ENCODE results near the gene PLSCR3. TPM values are rescaled to one million over a fixed set of nuclear protein-coding genes. Genes with fewer than 3 reads are reported as not detected.

PLSCR3 gene
- total RNA-seq, 2 experiments from 2014 or later, result 79.3 to 82.1 TPM

GRCh38 chr17:7419819-7420610 is 25.7 kb upstream of the PLSCR3 start, which contains the start of gene SPEM1:
SPEM1 (plus strand) TSS chr17:7420324; CDS start chr17:7420385, 61 bp downstream.
- Mint-ChIP-seq H3K27me3 (no peaks in the 10 kb centered on the region), H3K36me3 (no peaks in the 10 kb centered on the region), H3K9me3 (no peaks in the 10 kb centered on the region), H3K27ac (no peak within 1 kb of the TSS), H3K4me3 (no peak within 1 kb of the TSS), H3K4me1 (peaks cover 1% of the 10 kb centered on the region)
- POLR2A ChIA-PET, result interaction anchor here (0.6 kb wide), 1 partner anchor 230 kb away, joined by 3 read pairs; the partner anchor contains the start of gene ATP1B2
- ATAC-seq (ENCODE audit: low read depth), result no peak
- DNase-seq, result no peak

DNA sequence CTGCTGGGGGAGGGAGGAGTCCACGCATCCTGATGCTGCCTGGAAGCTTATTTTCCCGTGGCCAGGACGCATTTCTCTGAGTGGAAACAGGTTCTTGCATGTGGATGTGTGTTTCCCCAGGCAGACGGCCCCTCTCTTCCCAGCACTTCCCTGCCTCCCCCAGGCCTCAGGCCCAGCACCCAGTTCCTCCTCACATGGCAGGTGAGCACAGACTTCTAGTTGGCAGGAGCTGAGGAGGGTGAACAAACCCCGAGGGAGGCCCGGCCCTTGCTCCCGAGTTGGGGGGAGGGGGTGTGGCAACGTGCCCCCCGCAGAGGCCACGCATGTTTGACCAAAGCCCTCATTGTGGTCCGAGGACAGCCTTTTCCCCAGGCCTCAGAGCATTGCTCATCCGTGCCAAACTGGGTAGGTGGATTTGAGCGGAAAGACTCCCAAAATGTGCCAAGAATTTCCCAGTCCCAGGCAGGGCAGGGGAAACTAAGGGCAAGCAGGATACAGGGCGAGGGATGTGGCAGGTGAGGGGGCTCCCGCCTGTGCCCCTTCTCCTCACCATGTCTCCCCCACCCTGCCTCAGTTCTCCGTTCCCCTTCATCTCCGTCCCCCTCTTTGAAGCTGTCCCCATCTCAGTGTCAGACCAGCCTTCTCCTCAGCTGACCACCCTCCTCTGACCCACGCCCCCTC is 24.3 kb upstream of the PLSCR3 start:
- Mint-ChIP-seq H3K27ac (no peak overlapping the region), H3K36me3 (no peaks in the 10 kb centered on the region), H3K4me1 (no peaks in the 10 kb centered on the region), H3K27me3 (no peaks in the 10 kb centered on the region), H3K4me3 (no peak overlapping the region), H3K9me3 (no peaks in the 10 kb centered on the region)
- ATAC-seq (ENCODE audit: low read depth) (no peak), DNase-seq (no peak)
- POLR2A ChIA-PET, result interaction anchor here (0.6 kb wide), 1 partner anchor 56 kb away, joined by 9 read pairs; no protein-coding TSS in a partner anchor

GRCh38 chr17:7417056-7417655 is 22.8 kb upstream of the PLSCR3 start:
- POLR2A ChIA-PET, result no interaction called here
- Mint-ChIP-seq H3K27me3 (no peaks in the 10 kb centered on the region), H3K9me3 (no peaks in the 10 kb centered on the region), H3K4me1 (no peaks in the 10 kb centered on the region), H3K27ac (no peak overlapping the region), H3K4me3 (no peak overlapping the region), H3K36me3 (no peaks in the 10 kb centered on the region)
- DNase-seq, result no peak
- no peak for ATAC-seq (ENCODE audit: low read depth)

- H3K27ac Mint-ChIP-seq, result no peak overlapping the region
- POLR2A ChIA-PET, result no interaction called here
- H3K4me1 Mint-ChIP-seq, result no peaks in the 10 kb centered on the region
- no peaks in the 10 kb centered on the region for H3K27me3 Mint-ChIP-seq
- H3K36me3 Mint-ChIP-seq, result no peaks in the 10 kb centered on the region
- H3K4me3 Mint-ChIP-seq, result no peak overlapping the region
- DNase-seq (no peak), ATAC-seq (ENCODE audit: low read depth) (no peak)
- H3K9me3 Mint-ChIP-seq, result no peaks in the 10 kb centered on the region
These were observed 22.0 kb upstream of the PLSCR3 start for GRCh38 chr17:7416323-7416722.

DNA sequence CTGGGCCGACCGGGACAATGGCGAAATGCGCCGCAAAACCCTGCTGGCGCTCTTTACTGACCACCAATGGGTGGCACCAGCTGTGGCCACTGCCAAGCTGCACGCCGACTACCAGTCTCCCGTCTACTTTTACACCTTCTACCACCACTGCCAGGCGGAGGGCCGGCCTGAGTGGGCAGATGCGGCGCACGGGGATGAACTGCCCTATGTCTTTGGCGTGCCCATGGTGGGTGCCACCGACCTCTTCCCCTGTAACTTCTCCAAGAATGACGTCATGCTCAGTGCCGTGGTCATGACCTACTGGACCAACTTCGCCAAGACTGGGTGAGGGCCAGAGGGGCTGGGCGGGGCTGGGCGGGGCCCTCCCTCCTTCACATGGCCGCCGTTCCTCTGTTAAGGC is 21.5 kb upstream of the PLSCR3 start:
- H3K9me3 Mint-ChIP-seq, result no peaks in the 10 kb centered on the region
- POLR2A ChIA-PET, result no interaction called here
- H3K27ac Mint-ChIP-seq, result no peak overlapping the region
- H3K4me3 Mint-ChIP-seq, result no peak overlapping the region
- H3K27me3 Mint-ChIP-seq, result no peaks in the 10 kb centered on the region
- DNase-seq, result no peak
- no peak for ATAC-seq (ENCODE audit: low read depth)
- H3K4me1 Mint-ChIP-seq, result no peaks in the 10 kb centered on the region
- no peaks in the 10 kb centered on the region for H3K36me3 Mint-ChIP-seq

GRCh38 chr17:7414837-7415236 is 20.5 kb upstream of the PLSCR3 start:
- no peaks in the 10 kb centered on the region for H3K9me3 Mint-ChIP-seq
- POLR2A ChIA-PET, result no interaction called here
- ATAC-seq (ENCODE audit: low read depth) (no peak), DNase-seq (no peak)
- H3K4me3 Mint-ChIP-seq, result no peak overlapping the region
- no peak overlapping the region for H3K27ac Mint-ChIP-seq
- H3K36me3 Mint-ChIP-seq, result no peaks in the 10 kb centered on the region
- H3K4me1 Mint-ChIP-seq, result no peaks in the 10 kb centered on the region
- H3K27me3 Mint-ChIP-seq, result no peaks in the 10 kb centered on the region

DNA sequence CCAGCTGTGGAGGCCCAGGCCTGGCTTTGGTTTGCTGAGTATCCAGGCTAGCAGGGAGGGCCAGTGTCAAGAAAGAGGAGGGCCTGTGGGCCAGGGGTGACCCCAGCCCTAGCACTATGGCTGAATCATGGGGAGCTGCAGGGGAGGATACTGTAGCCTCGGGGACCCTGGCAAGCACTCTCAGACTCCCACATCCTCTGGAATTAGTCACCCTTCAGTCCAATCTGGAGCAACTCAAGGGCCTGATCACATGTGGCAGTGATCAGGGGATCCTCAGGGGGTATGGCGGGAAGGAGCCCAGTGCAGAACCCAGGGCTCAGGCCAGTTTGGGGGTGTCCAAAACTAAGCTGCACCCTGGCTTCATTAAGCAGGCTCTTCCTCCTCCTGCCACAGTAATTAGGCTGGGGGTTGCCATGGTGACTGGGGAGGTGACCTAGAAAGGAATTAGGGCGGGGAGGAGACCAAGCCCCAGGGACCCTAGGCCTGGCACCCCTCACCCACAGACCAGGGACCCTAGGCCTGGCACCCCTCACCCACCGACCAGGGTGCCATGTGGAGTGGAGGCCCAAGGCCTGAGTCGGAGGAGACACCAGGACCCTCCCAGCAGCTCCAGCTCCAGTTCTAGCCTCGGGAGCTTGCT is 19.1 kb upstream of the PLSCR3 start:
- POLR2A ChIA-PET, result interaction anchor here (0.5 kb wide), 1 partner anchor 133 kb away, joined by 3 read pairs; no protein-coding TSS in a partner anchor
- Mint-ChIP-seq H3K4me3 (no peak overlapping the region), H3K4me1 (no peaks in the 10 kb centered on the region), H3K9me3 (no peaks in the 10 kb centered on the region), H3K36me3 (no peaks in the 10 kb centered on the region), H3K27ac (no peak overlapping the region), H3K27me3 (no peaks in the 10 kb centered on the region)
- no peak for DNase-seq
- ATAC-seq (ENCODE audit: low read depth), result no peak

- no peaks in the 10 kb centered on the region for H3K9me3 Mint-ChIP-seq
- no peaks in the 10 kb centered on the region for H3K36me3 Mint-ChIP-seq
- H3K4me3 Mint-ChIP-seq, result no peak overlapping the region
- no peak overlapping the region for H3K27ac Mint-ChIP-seq
- H3K4me1 Mint-ChIP-seq, result peaks cover 4% of the 10 kb centered on the region
- ATAC-seq (ENCODE audit: low read depth) (no peak), DNase-seq (no peak)
- H3K27me3 Mint-ChIP-seq, result no peaks in the 10 kb centered on the region
- POLR2A ChIA-PET, result no interaction called here
These were observed 17.1 kb upstream of the PLSCR3 start for GRCh38 chr17:7411427-7411750.

DNA sequence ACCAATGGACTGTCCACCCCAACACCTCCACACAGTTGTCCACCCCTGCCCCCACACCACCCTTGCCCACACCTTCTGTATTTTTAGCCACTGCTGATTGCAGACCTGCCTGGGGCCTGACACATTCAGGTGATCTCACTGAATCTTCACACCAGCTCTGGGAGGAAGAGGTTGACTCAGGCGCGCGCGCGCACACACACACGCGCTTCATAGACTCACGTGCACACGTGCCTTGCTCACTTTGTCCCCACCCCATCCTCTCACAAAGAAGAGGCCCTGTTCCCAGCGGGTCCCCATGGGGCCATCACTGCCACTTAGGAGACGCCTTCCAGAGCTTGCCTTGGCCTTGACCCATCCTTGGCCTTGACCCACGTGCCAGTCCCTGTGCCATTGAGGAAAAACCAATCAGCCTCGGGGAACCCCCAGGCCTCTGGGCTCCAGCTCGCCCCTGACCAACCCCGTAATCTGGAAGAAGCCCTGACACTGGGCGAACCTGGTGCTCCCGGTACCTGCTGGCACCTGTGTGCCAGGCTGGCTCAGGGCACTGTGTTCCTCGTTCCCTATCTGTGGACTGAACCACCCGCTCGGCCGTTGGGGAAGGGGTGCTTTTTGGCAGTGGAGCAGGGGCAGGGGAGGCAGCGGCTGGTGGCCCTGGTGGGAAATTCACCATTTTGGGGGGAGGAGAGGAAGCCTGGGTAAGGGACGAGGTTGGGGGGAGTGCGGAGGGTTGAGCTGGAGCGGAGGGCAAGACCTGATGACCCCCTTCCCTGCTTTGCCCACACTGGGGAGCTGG is 16.5 kb upstream of the PLSCR3 start:
- DNase-seq, result no peak
- H3K36me3 Mint-ChIP-seq, result no peaks in the 10 kb centered on the region
- POLR2A ChIA-PET, result no interaction called here
- no peaks in the 10 kb centered on the region for H3K9me3 Mint-ChIP-seq
- peak; percentile 9 for ATAC-seq (ENCODE audit: low read depth)
- peaks cover 5% of the 10 kb centered on the region for H3K27me3 Mint-ChIP-seq
- peaks cover 6% of the 10 kb centered on the region for H3K4me1 Mint-ChIP-seq
- no peak overlapping the region for H3K4me3 Mint-ChIP-seq
- H3K27ac Mint-ChIP-seq, result no peak overlapping the region

GRCh38 chr17:7409716-7410115 is 15.4 kb upstream of the PLSCR3 start:
- H3K27ac Mint-ChIP-seq, result no peak overlapping the region

DNA sequence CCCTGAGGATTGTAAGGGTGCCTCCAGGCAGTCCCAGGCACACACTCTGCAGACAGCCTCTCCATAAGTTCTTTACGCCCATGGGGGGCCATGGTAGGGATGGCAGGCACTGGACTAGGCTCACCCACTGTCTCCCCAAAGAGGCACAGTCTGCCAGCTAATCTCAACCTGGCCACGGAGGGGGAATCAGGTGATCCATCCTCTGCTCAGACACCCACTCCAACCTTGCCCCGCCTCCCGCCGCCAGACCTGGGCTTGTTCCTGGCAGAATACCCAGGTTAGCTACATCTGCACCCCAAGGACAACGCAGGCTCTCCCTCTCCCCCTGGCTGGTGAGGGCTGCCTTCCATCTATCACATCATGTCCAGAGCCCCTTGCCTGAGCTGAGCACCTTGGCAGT is 14.5 kb upstream of the PLSCR3 start:
- Mint-ChIP-seq H3K27me3 (peaks cover 11% of the 10 kb centered on the region), H3K36me3 (no peaks in the 10 kb centered on the region), H3K4me1 (peaks cover 8% of the 10 kb centered on the region), H3K9me3 (no peaks in the 10 kb centered on the region), H3K4me3 (no peak overlapping the region), H3K27ac (no peak overlapping the region)
- DNase-seq, result no peak
- POLR2A ChIA-PET, result interaction anchor here (1.4 kb wide), 1 partner anchor 26 kb away, joined by 5 read pairs; the partner anchor contains the start of gene TMEM102
- ATAC-seq (ENCODE audit: low read depth), result no peak

More at GRCh38 chr17:7409716-7410115, 15.4 kb upstream of the PLSCR3 start:
- DNase-seq (no peak), ATAC-seq (ENCODE audit: low read depth) (no peak)
- POLR2A ChIA-PET, result interaction anchor here (0.6 kb wide), 1 partner anchor 150 kb away, joined by 3 read pairs; no protein-coding TSS in a partner anchor
- Mint-ChIP-seq H3K4me1 (peaks cover 8% of the 10 kb centered on the region), H3K36me3 (no peaks in the 10 kb centered on the region), H3K9me3 (no peaks in the 10 kb centered on the region), H3K4me3 (no peak overlapping the region), H3K27me3 (peaks cover 11% of the 10 kb centered on the region)

DNA sequence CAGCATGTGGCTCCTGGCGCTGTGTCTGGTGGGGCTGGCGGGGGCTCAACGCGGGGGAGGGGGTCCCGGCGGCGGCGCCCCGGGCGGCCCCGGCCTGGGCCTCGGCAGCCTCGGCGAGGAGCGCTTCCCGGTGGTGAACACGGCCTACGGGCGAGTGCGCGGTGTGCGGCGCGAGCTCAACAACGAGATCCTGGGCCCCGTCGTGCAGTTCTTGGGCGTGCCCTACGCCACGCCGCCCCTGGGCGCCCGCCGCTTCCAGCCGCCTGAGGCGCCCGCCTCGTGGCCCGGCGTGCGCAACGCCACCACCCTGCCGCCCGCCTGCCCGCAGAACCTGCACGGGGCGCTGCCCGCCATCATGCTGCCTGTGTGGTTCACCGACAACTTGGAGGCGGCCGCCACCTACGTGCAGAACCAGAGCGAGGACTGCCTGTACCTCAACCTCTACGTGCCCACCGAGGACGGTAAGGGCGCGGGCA is 14.0 kb upstream of the PLSCR3 start:
- DNase-seq (peak; percentile 54), ATAC-seq (ENCODE audit: low read depth) (peak; percentile 4)
- H3K4me3 Mint-ChIP-seq, result no peak overlapping the region
- POLR2A ChIA-PET, result interaction anchor here (1.4 kb wide), 1 partner anchor 27 kb away, joined by 5 read pairs; the partner anchor contains the start of gene TMEM102
- peaks cover 9% of the 10 kb centered on the region for H3K4me1 Mint-ChIP-seq
- H3K36me3 Mint-ChIP-seq, result no peaks in the 10 kb centered on the region
- H3K9me3 Mint-ChIP-seq, result no peaks in the 10 kb centered on the region
- no peak overlapping the region for H3K27ac Mint-ChIP-seq
- peaks cover 11% of the 10 kb centered on the region for H3K27me3 Mint-ChIP-seq
